A549 (cell line): Measurements from ENCODE around the gene HIGD1B. TPM values are rescaled to one million over a fixed set of nuclear protein-coding genes. Genes with fewer than 3 reads are reported as not detected.
A peak's percentile ranks its signal among the peaks of the same experiment; 100 is the strongest.

Source experiments
- ATAC-seq, 2 experiments: fragments of 200-7000 bp in 1 of 2; fragments of >200 bp in 1 of 2; cut with Nextera tagmentation in 1 of 2; cut with Tn5 transposase in 1 of 2; 3 replicates each; pipeline versions ENCODE4 v1.8.0 to v1.9.1; 2018 to 2020; ENCODE audit warnings: mild to moderate bottlenecking in 1 of 2, moderate library complexity in 1 of 2
- CTCF ChIA-PET: fragments of 300-600 bp; sonication (Branson Sonifier 250); formaldehyde crosslinking; extraction: SDS; loops from one replicate; lab custom pipeline; 2021; ENCODE audit warnings: antibody characterized with exemption, inconsistent platforms; lab: Yijun Ruan, JAX
- POLR2A ChIA-PET: fragments of 350-600 bp; formaldehyde crosslinking; extraction: SDS; loops from one replicate; lab custom pipeline; 2021; ENCODE audit warnings: antibody characterized with exemption, inconsistent platforms; lab: Yijun Ruan, JAX
- DNase-seq, 2 experiments: peaks; one replicate each; pipeline versions ENCODE4 v3.0.0 to v3.0.0-alpha.2; 2011 to 2016; ENCODE audit warnings: low read depth in 1 of 2, low spot score in 1 of 2
- FAIRE-seq: peaks from 2 replicates; lab custom pipeline; 2011; peaks lifted over from hg19 to GRCh38; lab: Jason Lieb, UNC
- H3K27ac ChIP-seq, 2 experiments: fragments of >200 bp; sonication (Bioruptor Twin); formaldehyde crosslinking; 3 replicates each; pipeline ENCODE4 v1.5.1; 2016 to 2017
- H3K4me1 ChIP-seq: fragments of >200 bp; sonication (Bioruptor Twin); formaldehyde crosslinking; 3 replicates; pipeline ENCODE4 v1.6.1; 2016
- H3K4me2 ChIP-seq: fragments of >200 bp; sonication (Bioruptor Twin); formaldehyde crosslinking; 3 replicates; pipeline ENCODE4 v1.6.1; 2016
- H3K4me3 ChIP-seq: fragments of >200 bp; sonication (Bioruptor Twin); formaldehyde crosslinking; 3 replicates; pipeline ENCODE4 v1.5.1; 2016
- H3K9me3 ChIP-seq: fragments of >200 bp; sonication (Bioruptor Twin); formaldehyde crosslinking; 3 replicates; pipeline ENCODE4 v1.6.1; 2016
- BHLHE40 ChIP-seq: IDR thresholded peaks from 2 replicates; pipeline ENCODE4 v1.6.1; 2012; ENCODE audit warnings: low read depth, low read length, inconsistent platforms
- CBX2 ChIP-seq: fragments of 200-600 bp; sonication (generic); IDR thresholded peaks from 2 replicates; pipeline ENCODE4 v1.6.1; 2016; ENCODE audit warnings: low read depth, mild to moderate bottlenecking, borderline replicate concordance
- CBX8 ChIP-seq: fragments of 200-600 bp; sonication (generic); IDR thresholded peaks from 2 replicates; pipeline ENCODE4 v1.6.1; 2016
- CEBPB ChIP-seq, 2 experiments: fragments of >200 bp in 1 of 2; sonication (Bioruptor Twin) in 1 of 2; formaldehyde crosslinking in 1 of 2; IDR thresholded peaks; 2 replicates each; pipeline ENCODE4 v1.6.1; 2012 to 2016
- CHD4 ChIP-seq: fragments of 200-600 bp; sonication (generic); IDR thresholded peaks from 2 replicates; pipeline ENCODE4 v1.6.1; 2016; ENCODE audit warnings: antibody characterized with exemption, mild to moderate bottlenecking, borderline replicate concordance
- EP300 ChIP-seq, 2 experiments: fragments of >200 bp; sonication (Bioruptor Twin); formaldehyde crosslinking; IDR thresholded peaks; 2 replicates in 1 of 2; 3 replicates in 1 of 2; pipeline ENCODE4 v1.6.1; 2016 to 2017
- ESRRA ChIP-seq: fragments of 150-350 bp; IDR thresholded peaks from 2 replicates; pipeline ENCODE4 v1.6.1; 2014; ENCODE audit warnings: mild to moderate bottlenecking, low read length, borderline replicate concordance
- FOSB ChIP-seq: fragments of 250-450 bp; sonication (Bioruptor Pico); IDR thresholded peaks from 2 replicates; pipeline ENCODE4 v1.5.0; 2020; ENCODE audit warnings: mild to moderate bottlenecking, moderate library complexity
- FOSL2 ChIP-seq, 2 experiments: fragments of 450-650 bp in 1 of 2; fragments of >200 bp in 1 of 2; sonication (Bioruptor Twin) in 1 of 2; formaldehyde crosslinking; IDR thresholded peaks; 2 replicates each; pipeline versions ENCODE4 v1.5.0 to v1.6.1; 2016 to 2020; ENCODE audit warnings: mild to moderate bottlenecking in 1 of 2, moderate library complexity in 1 of 2
- JUN ChIP-seq, 2 experiments: fragments of >200 bp; sonication (Bioruptor Twin); formaldehyde crosslinking; IDR thresholded peaks; 2 replicates in 1 of 2; 3 replicates in 1 of 2; pipeline ENCODE4 v1.6.1; 2016 to 2017
- JUNB ChIP-seq: fragments of >200 bp; sonication (Bioruptor Twin); formaldehyde crosslinking; IDR thresholded peaks from 2 replicates; pipeline ENCODE4 v1.6.1; 2016
- KDM5A ChIP-seq: fragments of 200-600 bp; sonication (generic); IDR thresholded peaks from 2 replicates; pipeline ENCODE4 v1.6.1; 2016; ENCODE audit warnings: antibody characterized with exemption, mild to moderate bottlenecking
- MYC ChIP-seq: IDR thresholded peaks from 2 replicates; pipeline ENCODE4 v1.6.1; 2012; ENCODE audit warnings: mild to moderate bottlenecking, inconsistent platforms, low read length, improper control_type of control experiment, borderline replicate concordance
- PHF8 ChIP-seq: fragments of 200-600 bp; sonication (generic); IDR thresholded peaks from 2 replicates; pipeline ENCODE4 v1.6.1; 2016; ENCODE audit warnings: low read depth, mild to moderate bottlenecking, antibody characterized with exemption, moderate library complexity, borderline replicate concordance
- REST ChIP-seq: fragments of 200-600 bp; sonication (generic); IDR thresholded peaks from 2 replicates; pipeline ENCODE4 v1.6.1; 2016; ENCODE audit warnings: antibody characterized with exemption, mild to moderate bottlenecking, moderate library complexity
- RNF2 ChIP-seq: fragments of 200-600 bp; sonication (generic); IDR thresholded peaks from 2 replicates; pipeline ENCODE4 v1.6.1; 2016; ENCODE audit warnings: low read depth, mild to moderate bottlenecking, antibody characterized with exemption, moderate library complexity, borderline replicate concordance
- USF2 ChIP-seq: fragments of 450-650 bp; IDR thresholded peaks from 2 replicates; pipeline ENCODE4 v1.6.1; 2014; ENCODE audit warnings: antibody characterized with exemption
- WGBS: methylation state at CpG from one replicate; pipeline ENCODE4 v1.1.6; 2017; ENCODE audit errors: missing lambda C conversion rate; 5-methylcytosine and 5-hydroxymethylcytosine counted together
- polyA plus RNA-seq, 4 experiments: library from polyadenylated mRNA; depleted of rRNA in 3 of 4; stranded (reverse); fragments of >200 nt; fragmentation: RNase III in 1 of 4; extraction: RNeasy Plus Mini Kit Qiagen cat#74134 plus additional on column Dnase treatment in 1 of 4; gene quantifications; 2 replicates in 3 of 4; 3 replicates in 1 of 4; pipeline ENCODE4 v1.2.3, GENCODE V29; 2011 to 2017

Gene HIGD1B
- polyA plus RNA-seq, 2 of the 4 experiments (the other 2 are of a cell fraction), result not detected

- H3K4me1 ChIP-seq, result peaks cover 24% of the 10 kb centered on the region
- ATAC-seq (no peak; a peak in 1 of 6 replicates), FAIRE-seq (no peak), DNase-seq (no peak)
- H3K27ac ChIP-seq, result no peak overlapping the region
- TF ChIP-seq JUN (IDR thresholded peaks at IDR 0.05) (no peak), USF2 (no peak), CHD4 (no peak), JUNB (no peak), CBX2 (no peak), EP300 (IDR thresholded peaks at IDR 0.05) (no peak), KDM5A (no peak), FOSB (CRISPR knock-in tag) (no peak), FOSL2 (IDR thresholded peaks at IDR 0.05) (no peak), FOSL2 (CRISPR knock-in tag; IDR thresholded peaks at IDR 0.05) (no peak), MYC (no peak), BHLHE40 (no peak), PHF8 (no peak), REST (no peak)
- TF ChIP-seq, all 56 proteins: peak for 0
- ChIA-PET POLR2A (no interaction called here), CTCF (interaction anchor here (12.2 to 45.1 kb wide), 3 partner anchors 6 to 112 kb away, joined by 223 to 1787 read pairs (median 223); partner anchors contain the start of gene EFTUD2)
- Histone ChIP-seq H3K4me2 (no peak overlapping the region), H3K9me3 (no peaks in the 10 kb centered on the region), H3K4me3 (no peak overlapping the region)
- WGBS, result 84% methylated on average over 10 of the region's 10 CpGs
These were observed 40.6 kb downstream of the HIGD1B start for GRCh38 chr17:44887971-44888954.

GRCh38 chr17:44889003-44889402, 41.3 kb downstream of the HIGD1B start:
- no peak for DNase-seq
- no peak overlapping the region for H3K4me2 ChIP-seq
- 79% methylated on average over 7 of the region's 7 CpGs for WGBS
- peaks cover 24% of the 10 kb centered on the region for H3K4me1 ChIP-seq
- POLR2A ChIA-PET, result no interaction called here
- FAIRE-seq, result no peak
- TF ChIP-seq CBX8 (no peak), CEBPB (IDR thresholded peaks at IDR 0.05) (peak in 1 of 2 experiments; percentile 63; a peak in 2 of 4 replicates), RNF2 (no peak), ESRRA (peak; percentile 63; the same call in 1 of the 2 replicates)
- TF ChIP-seq, all 56 proteins: peak for 2
- Histone ChIP-seq H3K27ac (no peak overlapping the region), H3K4me3 (no peak overlapping the region), H3K9me3 (no peaks in the 10 kb centered on the region)
- CTCF ChIA-PET, result interaction anchor here (0.5 to 18.5 kb wide), 5 partner anchors 6 to 442 kb away, joined by 3 to 223 read pairs (median 6); no protein-coding TSS in a partner anchor
- no peak for ATAC-seq
